Measurements from ENCODE around the gene EIF5.

- TF ChIP-seq CTCF (conservative IDR thresholded peaks at IDR 0.05) (no peak), ZFX (IDR thresholded peaks at IDR 0.05) (no peak)
Observed at GRCh38 chr14:103319422-103319821, 14.6 kb upstream of the EIF5 start.

All from C4-2B (cell line).